Jurkat, Clone E6-1 (cell line): Measurements from ENCODE around the gene PKNOX2.

Source experiments
- DNase-seq: peaks from one replicate; pipeline ENCODE4 v3.0.0-alpha.2; 2011; ENCODE audit warnings: low read depth, low spot score
- H3K4me3 ChIP-seq: 2 replicates; pipeline ENCODE4 v1.5.1; 2011; ENCODE audit warnings: mild to moderate bottlenecking, low read length, control low read depth, moderate library complexity

PKNOX2 gene

GRCh38 chr11:125292100-125292499, 127.5 kb downstream of the PKNOX2 start:
- no peak overlapping the region for H3K4me3 ChIP-seq
- DNase-seq: no peak

DNA sequence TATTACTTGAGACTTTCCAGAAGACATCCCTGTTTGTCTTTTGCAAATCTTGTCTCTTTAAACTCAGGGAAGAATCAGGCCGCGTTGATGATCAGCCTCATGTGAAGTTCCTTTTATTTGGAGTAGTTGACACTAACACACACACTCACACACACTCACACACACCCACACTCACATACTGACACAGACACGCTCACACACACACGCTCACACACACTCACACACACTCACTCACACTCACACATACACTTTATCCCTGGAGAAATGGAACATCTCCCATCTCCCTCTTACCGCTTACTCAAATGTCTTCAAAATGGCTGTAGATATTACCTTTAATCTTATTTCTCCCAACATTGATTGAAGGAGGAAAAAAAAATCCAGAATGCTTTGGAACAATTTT, 129.0 kb downstream of the PKNOX2 start:
- DNase-seq: no peak
- H3K4me3 ChIP-seq: no peak overlapping the region

DNA sequence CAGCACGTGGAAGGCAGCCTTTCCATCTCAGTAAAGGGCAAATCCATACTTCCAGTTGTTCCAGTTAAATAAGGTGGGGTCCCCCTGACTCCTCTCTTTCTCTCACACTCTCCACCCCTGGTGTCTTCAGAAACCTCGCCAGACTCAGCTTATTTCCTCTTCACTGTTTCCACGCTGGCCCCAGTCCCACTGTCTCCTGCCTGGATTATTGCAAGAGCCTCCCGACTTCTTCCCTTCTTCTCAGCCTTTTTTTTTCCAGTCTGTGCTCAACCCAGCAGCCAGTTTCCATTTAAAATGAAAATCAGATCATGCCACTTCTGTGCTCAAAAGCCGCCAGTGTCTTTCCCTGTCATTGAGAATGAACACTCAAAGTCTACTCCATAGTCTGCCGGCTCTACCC, 131.4 kb downstream of the PKNOX2 start:
- no peak overlapping the region for H3K4me3 ChIP-seq

DNA sequence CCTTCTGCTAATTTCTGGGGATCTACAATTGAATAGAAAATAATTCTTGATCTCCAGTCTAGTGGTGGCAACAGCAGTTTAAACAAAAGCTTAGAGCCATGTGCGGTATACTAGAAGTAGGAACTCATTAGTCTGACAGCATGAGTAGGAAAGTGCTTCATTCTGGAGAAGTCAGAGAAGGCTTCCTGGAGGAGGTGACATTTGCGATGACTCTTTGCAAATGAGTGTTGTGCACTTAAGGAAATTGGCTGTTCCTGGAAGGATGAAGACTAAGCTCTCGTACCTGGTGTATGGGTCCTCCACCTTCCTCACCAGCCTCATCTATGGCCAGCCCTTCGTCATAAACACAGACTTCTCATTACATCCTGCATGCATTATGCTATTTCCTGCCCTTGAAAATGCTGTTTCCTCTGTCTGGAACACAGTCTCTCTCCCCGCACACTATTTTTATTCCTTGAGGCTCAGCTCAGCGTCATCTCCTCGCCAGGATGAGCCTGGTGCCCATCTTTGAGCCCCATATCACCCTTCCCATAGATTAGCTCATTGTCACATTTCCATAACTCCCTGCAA, 132.9 kb downstream of the PKNOX2 start:
- DNase-seq: no peak
- H3K4me3 ChIP-seq: no peak overlapping the region

More for the DNA sequence above, 131.4 kb downstream of the PKNOX2 start:
- DNase-seq: no peak

DNA sequence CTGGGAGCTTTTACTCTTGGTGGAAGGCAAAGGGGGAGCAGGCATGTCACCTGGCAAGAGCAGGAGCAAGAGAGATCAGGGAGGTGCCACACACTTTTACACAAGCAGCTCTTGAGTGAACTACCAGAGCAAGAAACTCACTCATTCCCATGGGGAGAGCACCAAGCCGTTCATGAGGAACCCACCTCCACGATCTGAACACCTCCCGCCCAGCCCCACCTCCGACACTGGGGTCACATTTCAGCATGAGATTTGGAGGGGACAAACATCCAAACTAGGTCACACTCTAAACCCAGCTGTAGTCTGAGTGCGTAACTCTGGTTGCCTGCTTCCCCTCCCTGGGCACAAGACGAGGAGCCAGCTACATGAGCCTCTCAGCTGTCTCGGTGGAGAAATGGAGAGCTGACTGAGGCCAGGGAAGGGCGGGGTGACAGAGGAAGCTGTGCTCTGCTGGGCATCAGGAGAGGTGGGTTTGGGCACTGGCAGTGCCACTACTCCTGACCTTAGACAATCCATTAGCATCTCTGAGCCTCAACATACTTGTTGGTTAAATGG, 134.6 kb downstream of the PKNOX2 start:
- DNase-seq: no peak
- no peak overlapping the region for H3K4me3 ChIP-seq

DNA sequence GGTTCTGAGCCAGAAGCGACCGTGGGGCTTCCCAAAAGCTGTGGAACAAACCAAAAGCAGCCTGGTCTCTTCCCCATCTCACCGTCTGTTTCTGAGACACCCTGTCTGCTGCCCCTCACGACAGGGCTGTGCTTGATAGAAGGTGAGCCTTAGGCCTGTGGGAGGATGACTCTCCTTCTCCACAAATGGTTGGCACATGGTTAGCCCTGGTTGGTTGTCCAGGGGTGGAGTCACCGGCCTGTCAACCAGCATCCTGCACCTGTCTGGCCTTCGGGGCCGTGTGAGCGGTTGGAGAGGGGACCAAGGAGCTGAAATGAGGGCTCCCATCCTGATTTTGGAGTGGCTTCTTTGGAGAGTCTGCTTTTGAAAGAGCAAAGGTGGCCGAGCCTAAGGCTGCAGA, 135.3 kb downstream of the PKNOX2 start:
- no peak overlapping the region for H3K4me3 ChIP-seq
- no peak for DNase-seq

GRCh38 chr11:125300791-125301218, 136.3 kb downstream of the PKNOX2 start:
- no peak for DNase-seq
- no peak overlapping the region for H3K4me3 ChIP-seq

GRCh38 chr11:125301346-125301745, 136.8 kb downstream of the PKNOX2 start:
- no peak overlapping the region for H3K4me3 ChIP-seq
- no peak for DNase-seq

- H3K4me3 ChIP-seq: no peak overlapping the region
- DNase-seq: no peak
Observed at GRCh38 chr11:125303186-125303585, 138.6 kb downstream of the PKNOX2 start.

GRCh38 chr11:125303694-125304093, 139.1 kb downstream of the PKNOX2 start:
- no peak for DNase-seq

GRCh38 chr11:125304136-125304535, 139.6 kb downstream of the PKNOX2 start:
- no peak for DNase-seq

More at GRCh38 chr11:125303694-125304093, 139.1 kb downstream of the PKNOX2 start:
- H3K4me3 ChIP-seq: no peak overlapping the region

GRCh38 chr11:125304876-125305275, 140.3 kb downstream of the PKNOX2 start:
- H3K4me3 ChIP-seq: no peak overlapping the region
- no peak for DNase-seq

More at GRCh38 chr11:125304136-125304535, 139.6 kb downstream of the PKNOX2 start:
- H3K4me3 ChIP-seq: no peak overlapping the region

- DNase-seq: no peak
- H3K4me3 ChIP-seq: no peak overlapping the region
Observed at GRCh38 chr11:125305345-125305744, 140.8 kb downstream of the PKNOX2 start.

DNA sequence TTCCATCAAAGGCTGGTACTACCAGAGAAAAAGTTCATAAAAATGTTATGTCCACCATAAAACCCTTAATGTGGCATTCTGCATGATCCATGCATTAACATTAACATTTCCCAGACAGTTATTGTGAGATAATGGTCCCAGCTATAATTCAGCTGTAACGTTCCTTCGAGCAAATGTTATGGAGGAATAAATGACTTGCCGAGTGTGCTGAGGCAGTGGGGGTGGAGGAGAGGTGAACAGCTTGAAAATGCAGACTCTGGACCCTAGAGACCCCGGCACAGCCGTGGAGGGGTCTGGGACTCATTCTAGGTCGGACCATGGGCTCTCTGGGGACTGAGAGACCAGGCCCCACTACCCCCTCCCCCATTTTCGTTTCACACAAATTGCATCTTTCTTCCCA, 141.9 kb downstream of the PKNOX2 start:
- no peak for DNase-seq

GRCh38 chr11:125308246-125308645, 143.7 kb downstream of the PKNOX2 start:
- no peak for DNase-seq
- no peak overlapping the region for H3K4me3 ChIP-seq

More for the DNA sequence above, 141.9 kb downstream of the PKNOX2 start:
- H3K4me3 ChIP-seq: no peak overlapping the region

GRCh38 chr11:125312391-125312790, 147.8 kb downstream of the PKNOX2 start:
- H3K4me3 ChIP-seq: no peak overlapping the region
- DNase-seq: no peak

GRCh38 chr11:125312812-125313211, 148.3 kb downstream of the PKNOX2 start:
- DNase-seq: no peak
- H3K4me3 ChIP-seq: no peak overlapping the region

- no peak for DNase-seq
- no peak overlapping the region for H3K4me3 ChIP-seq
Observed at GRCh38 chr11:125313271-125314219, 149.0 kb downstream of the PKNOX2 start.

DNA sequence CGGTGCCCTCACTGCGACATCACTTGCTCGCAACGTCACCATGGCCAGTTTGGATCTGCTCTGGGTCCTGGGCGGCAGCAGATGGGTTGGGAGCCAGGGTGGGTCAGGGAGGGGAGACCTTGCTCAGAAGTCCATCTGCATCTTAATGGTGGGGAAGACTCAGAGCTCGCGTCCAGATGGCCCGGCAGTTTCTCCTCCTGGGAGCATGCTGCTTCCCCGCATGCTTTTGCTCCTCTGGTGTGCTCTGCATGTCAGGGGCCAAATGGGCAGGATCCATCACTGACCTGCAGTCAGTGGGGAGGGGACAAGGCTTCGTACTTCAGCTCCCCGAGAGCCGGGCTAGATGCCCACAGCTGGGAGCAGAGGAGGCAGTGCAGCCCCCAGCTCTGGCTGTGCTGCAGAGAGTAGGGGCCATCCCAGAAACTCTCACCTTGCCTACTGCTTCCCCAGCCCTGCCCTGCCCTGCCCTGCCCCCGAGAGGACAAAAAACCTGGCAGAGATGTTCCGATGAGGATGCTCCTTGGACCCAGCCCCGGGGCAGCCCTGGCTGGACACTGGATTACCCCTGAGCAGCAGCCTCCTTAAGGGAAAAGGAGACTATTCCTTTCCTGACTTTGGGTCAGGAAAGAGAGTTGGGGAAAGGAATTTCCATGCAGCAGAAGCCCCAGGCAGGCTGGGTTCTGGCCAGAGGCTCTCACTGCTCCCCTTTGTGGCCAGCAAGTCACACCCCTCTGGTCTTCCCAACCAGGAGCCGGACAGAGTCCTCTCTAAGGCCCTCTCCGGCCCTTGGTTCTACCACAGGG, 149.9 kb downstream of the PKNOX2 start:
- H3K4me3 ChIP-seq: no peak overlapping the region
- DNase-seq: no peak
